HCT116 (cell line): Measurements from ENCODE around the gene OPCML. TPM values are rescaled to one million over a fixed set of nuclear protein-coding genes. Genes with fewer than 3 reads are reported as not detected.

Source experiments
- ATAC-seq: fragments of 200-7000 bp; cut with Tn5 transposase; 2 replicates; pipeline ENCODE4 v1.9.1; 2020; ENCODE audit warnings: mild to moderate bottlenecking, moderate library complexity
- BruUV-seq: library from RNA; stranded (reverse); fragments of 400-500 nt; replicated peaks from 2 replicates; lab custom pipeline; 2021; lab: Mats Ljungman, UMichigan
- CTCF ChIA-PET: fragments of 300-600 bp; sonication (Branson Sonifier 250); formaldehyde crosslinking; loops from one replicate; lab custom pipeline; 2021; ENCODE audit warnings: antibody characterized with exemption; lab: Charles Lee
- POLR2A ChIA-PET: fragments of 300-600, 350-600 bp; sonication (Branson Sonifier 250); formaldehyde crosslinking; loops from one replicate; lab custom pipeline; 2021; ENCODE audit warnings: antibody characterized with exemption; lab: Charles Lee
- RAD21 ChIA-PET, 2 experiments: fragments of 300-600 bp; sonication (Branson Sonifier 250); formaldehyde crosslinking; loops; one replicate each; lab custom pipeline; 2023; ENCODE audit warnings: low total read pairs in 2 of 2; ENCODE audit not compliant: uncharacterized antibody in 2 of 2, unreplicated experiment in 2 of 2, low non-redundant PET in 1 of 2; lab: Charles Lee
- DNase-seq: peaks from one replicate; pipeline ENCODE4 v3.0.0-alpha.2; 2010; ENCODE audit warnings: low read depth, low spot score
- H2AFZ ChIP-seq: fragments of 200-600 bp; shearing (Covaris generic), sonication (generic); 2 replicates; pipeline ENCODE4 v1.6.1; 2017; ENCODE audit warnings: low read depth, mixed run types, mixed read lengths, antibody characterized with exemption, low read length; ENCODE audit not compliant: poor library complexity, severe bottlenecking
- H3K27ac ChIP-seq: 2 replicates; pipeline ENCODE4 v1.5.1; 2012; ENCODE audit warnings: low read depth, low read length
- H3K27me3 ChIP-seq: fragments of 200-600 bp; sonication (generic); 2 replicates; pipeline ENCODE4 v1.6.1; 2016; ENCODE audit warnings: mixed run types, low read length, mixed read lengths; ENCODE audit not compliant: insufficient read depth
- H3K36me3 ChIP-seq, 2 experiments: fragments of 200-500 bp in 1 of 2; fragments of 200-600 bp in 1 of 2; sonication (Bioruptor generic) in 1 of 2; sonication (generic) in 1 of 2; 2 replicates each; pipeline versions ENCODE4 v1.5.1 to v1.6.1; 2014 to 2016; ENCODE audit warnings: low read length in 2 of 2, inconsistent platforms in 1 of 2, mixed read lengths in 1 of 2, mixed run types in 1 of 2; ENCODE audit not compliant: insufficient read depth in 2 of 2, control insufficient read depth in 1 of 2
- H3K4me1 ChIP-seq, 2 experiments: fragments of 200-600 bp in 1 of 2; sonication (generic) in 1 of 2; 2 replicates each; pipeline versions ENCODE4 v1.5.1 to v1.6.1; 2012 to 2017; ENCODE audit warnings: low read length in 2 of 2, inconsistent platforms in 1 of 2, mild to moderate bottlenecking in 1 of 2, mixed read lengths in 1 of 2, mixed run types in 1 of 2, moderate library complexity in 1 of 2; ENCODE audit not compliant: insufficient read depth in 2 of 2, control insufficient read depth in 1 of 2
- H3K4me2 ChIP-seq: fragments of 200-600 bp; sonication (generic); 2 replicates; pipeline ENCODE4 v1.6.1; 2017; ENCODE audit warnings: mixed run types, low read length, mixed read lengths
- H3K4me3 ChIP-seq, 2 experiments: fragments of 200-600 bp in 1 of 2; sonication (generic) in 1 of 2; replicated peaks in 1 of 2; 2 replicates each; pipeline ENCODE4 v1.5.1; 2011 to 2016; ENCODE audit warnings: low read length in 2 of 2, control low read depth in 1 of 2, low read depth in 1 of 2, mild to moderate bottlenecking in 1 of 2, mixed read lengths in 1 of 2, mixed run types in 1 of 2
- H3K79me2 ChIP-seq: fragments of 200-600 bp; sonication (generic); 2 replicates; pipeline ENCODE4 v1.6.1; 2017; ENCODE audit warnings: mild to moderate bottlenecking, mixed run types, low read length, moderate library complexity, mixed read lengths; ENCODE audit not compliant: insufficient read depth
- H3K9ac ChIP-seq: fragments of 200-600 bp; sonication (generic); 2 replicates; pipeline ENCODE4 v1.6.1; 2016; ENCODE audit warnings: low read length, mixed read lengths
- H3K9me2 ChIP-seq: fragments of 200-600 bp; sonication (generic), shearing (Covaris generic); 2 replicates; pipeline ENCODE4 v1.6.1; 2017; ENCODE audit warnings: mixed run types, mild to moderate bottlenecking, moderate library complexity; ENCODE audit not compliant: insufficient read depth
- H3K9me3 ChIP-seq, 2 experiments: fragments of 200-500 bp in 1 of 2; fragments of 200-600 bp in 1 of 2; sonication (Bioruptor generic) in 1 of 2; sonication (generic) in 1 of 2; 2 replicates each; pipeline ENCODE4 v1.6.1; 2014 to 2017; ENCODE audit warnings: low read length in 2 of 2, mixed read lengths in 2 of 2, inconsistent platforms in 1 of 2, low read depth in 1 of 2, mild to moderate bottlenecking in 1 of 2, mixed run types in 1 of 2, moderate library complexity in 1 of 2; ENCODE audit not compliant: control insufficient read depth in 1 of 2, insufficient read depth in 1 of 2
- H4K20me1 ChIP-seq: fragments of 200-600 bp; sonication (generic), shearing (Covaris generic); 2 replicates; pipeline ENCODE4 v1.6.1; 2017; ENCODE audit warnings: mixed run types, mild to moderate bottlenecking, moderate library complexity; ENCODE audit not compliant: insufficient read depth
- ELF1 ChIP-seq: IDR thresholded peaks from 2 replicates; pipeline ENCODE4 v1.6.1; 2012; ENCODE audit warnings: low read depth, borderline replicate concordance
- EZH2phosphoT487 ChIP-seq: fragments of 200-600 bp; IDR thresholded peaks from 2 replicates; pipeline ENCODE4 v1.6.1; 2018; ENCODE audit warnings: antibody characterized with exemption, borderline replicate concordance
- FOSL1 ChIP-seq: IDR thresholded peaks from 2 replicates; pipeline ENCODE4 v1.6.1; 2012; ENCODE audit warnings: low read depth
- JUND ChIP-seq: IDR thresholded peaks from 2 replicates; pipeline ENCODE4 v1.6.1; 2012
- MAX ChIP-seq: IDR thresholded peaks from 2 replicates; pipeline ENCODE4 v1.6.1; 2012
- POLR2A ChIP-seq: IDR thresholded peaks from 2 replicates; pipeline ENCODE4 v1.7.0; 2011; ENCODE audit warnings: borderline replicate concordance; ENCODE audit not compliant: insufficient read depth, insufficient read length; ENCODE audit errors: extremely low read depth
- POLR2AphosphoS5 ChIP-seq: IDR thresholded peaks from 2 replicates; pipeline ENCODE4 v1.6.1; 2011; ENCODE audit warnings: mild to moderate bottlenecking, low read depth, low read length, moderate library complexity
- SP1 ChIP-seq: IDR thresholded peaks from 2 replicates; pipeline ENCODE4 v1.6.1; 2012; ENCODE audit warnings: low read depth
- SRF ChIP-seq: IDR thresholded peaks from 2 replicates; pipeline ENCODE4 v1.6.1; 2012; ENCODE audit warnings: low read depth
- YY1 ChIP-seq: IDR thresholded peaks from 2 replicates; pipeline ENCODE4 v1.6.1; 2011; ENCODE audit warnings: low read length, low read depth, moderate library complexity, mild to moderate bottlenecking; ENCODE audit not compliant: insufficient replicate concordance; ENCODE audit errors: extremely low read depth
- ZBTB33 ChIP-seq: IDR thresholded peaks from 2 replicates; pipeline ENCODE4 v1.6.1; 2011; ENCODE audit warnings: mild to moderate bottlenecking, low read length, moderate library complexity; ENCODE audit not compliant: insufficient replicate concordance; ENCODE audit errors: extremely low read depth
- ZNF274 ChIP-seq: fragments of 200-500 bp; sonication (Bioruptor generic); IDR thresholded peaks from 2 replicates; pipeline ENCODE4 v1.6.1; 2014; ENCODE audit warnings: mild to moderate bottlenecking, low read depth, low read length, inconsistent platforms
- intact Hi-C: fragments of 100-400 bp; cut with micrococcal nuclease; formaldehyde crosslinking; loops from 2 replicates; pipeline ENCODE4 v1.10.0; 2022
- total RNA-seq: library from RNA; stranded (reverse); gene quantifications from one replicate; pipeline ENCODE4 v1.2.1, GENCODE V29; 2021; ENCODE audit not compliant: unreplicated experiment
- TF ChIP-seq, protein P1 (sequence below): IDR thresholded peaks from 2 replicates; pipeline ENCODE4 v1.6.1; 2012; ENCODE audit warnings: low read depth

Gene OPCML
- total RNA-seq, 1 experiment from 2014 or later = not detected

DNA sequence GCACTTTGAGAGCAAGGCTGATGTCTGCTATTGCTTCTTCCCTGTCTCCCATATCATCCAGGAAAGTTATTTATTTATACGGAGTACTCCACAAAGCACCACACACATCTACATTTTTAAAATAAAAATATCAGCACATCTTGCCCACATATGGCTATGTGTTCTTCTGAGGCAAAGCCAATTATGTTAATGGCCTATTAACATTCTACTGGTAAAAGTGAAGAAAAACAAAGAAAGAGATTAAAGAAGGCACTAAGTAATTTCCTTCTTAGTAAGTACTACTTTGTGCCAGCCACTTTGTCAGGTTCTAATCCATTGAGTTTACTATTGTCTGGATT is 548.7 kb downstream of the OPCML start:
- H3K79me2 ChIP-seq = no peaks in the 10 kb centered on the region
- no peak for ATAC-seq
- H4K20me1 ChIP-seq = no peaks in the 10 kb centered on the region
- H3K4me3 ChIP-seq = no peak overlapping the region
- ChIA-PET POLR2A (no interaction called here), CTCF (no interaction called here), RAD21 (no interaction called here)
- DNase-seq = no peak
- TF ChIP-seq ELF1 (no peak), POLR2AphosphoS5 (no peak), JUND (no peak), YY1 (no peak), MAX (no peak), SRF (no peak), SP1 (no peak), ZNF274 (no peak), POLR2A (no peak), EZH2phosphoT487 (no peak), FOSL1 (no peak), ZBTB33 (no peak)
- TF ChIP-seq, protein P1, sequence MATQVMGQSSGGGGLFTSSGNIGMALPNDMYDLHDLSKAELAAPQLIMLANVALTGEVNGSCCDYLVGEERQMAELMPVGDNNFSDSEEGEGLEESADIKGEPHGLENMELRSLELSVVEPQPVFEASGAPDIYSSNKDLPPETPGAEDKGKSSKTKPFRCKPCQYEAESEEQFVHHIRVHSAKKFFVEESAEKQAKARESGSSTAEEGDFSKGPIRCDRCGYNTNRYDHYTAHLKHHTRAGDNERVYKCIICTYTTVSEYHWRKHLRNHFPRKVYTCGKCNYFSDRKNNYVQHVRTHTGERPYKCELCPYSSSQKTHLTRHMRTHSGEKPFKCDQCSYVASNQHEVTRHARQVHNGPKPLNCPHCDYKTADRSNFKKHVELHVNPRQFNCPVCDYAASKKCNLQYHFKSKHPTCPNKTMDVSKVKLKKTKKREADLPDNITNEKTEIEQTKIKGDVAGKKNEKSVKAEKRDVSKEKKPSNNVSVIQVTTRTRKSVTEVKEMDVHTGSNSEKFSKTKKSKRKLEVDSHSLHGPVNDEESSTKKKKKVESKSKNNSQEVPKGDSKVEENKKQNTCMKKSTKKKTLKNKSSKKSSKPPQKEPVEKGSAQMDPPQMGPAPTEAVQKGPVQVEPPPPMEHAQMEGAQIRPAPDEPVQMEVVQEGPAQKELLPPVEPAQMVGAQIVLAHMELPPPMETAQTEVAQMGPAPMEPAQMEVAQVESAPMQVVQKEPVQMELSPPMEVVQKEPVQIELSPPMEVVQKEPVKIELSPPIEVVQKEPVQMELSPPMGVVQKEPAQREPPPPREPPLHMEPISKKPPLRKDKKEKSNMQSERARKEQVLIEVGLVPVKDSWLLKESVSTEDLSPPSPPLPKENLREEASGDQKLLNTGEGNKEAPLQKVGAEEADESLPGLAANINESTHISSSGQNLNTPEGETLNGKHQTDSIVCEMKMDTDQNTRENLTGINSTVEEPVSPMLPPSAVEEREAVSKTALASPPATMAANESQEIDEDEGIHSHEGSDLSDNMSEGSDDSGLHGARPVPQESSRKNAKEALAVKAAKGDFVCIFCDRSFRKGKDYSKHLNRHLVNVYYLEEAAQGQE = no peak
- H3K27ac ChIP-seq = no peak overlapping the region
- no TSS peak for BruUV-seq
- peaks cover 9 to 32% of the 10 kb centered on the region in 2 experiments; a peak in 2 of 4 replicates for H3K9me3 ChIP-seq
- H3K4me2 ChIP-seq = no peak overlapping the region
- no peaks in the 10 kb centered on the region for H3K36me3 ChIP-seq
- no peak overlapping the region for H3K9ac ChIP-seq
- H3K9me2 ChIP-seq = no peaks in the 10 kb centered on the region
- H3K27me3 ChIP-seq = no peaks in the 10 kb centered on the region
- H3K4me1 ChIP-seq = no peaks in the 10 kb centered on the region
- intact Hi-C loops = no loop called here
- H2AFZ ChIP-seq = no peak overlapping the region
